Adrenal gland (tissue), 12 donors: ENCODE measurements around the gene RETSAT. TPM values are rescaled to one million over a fixed set of nuclear protein-coding genes. Genes with fewer than 3 reads are reported as not detected.

Experiments
- DNase-seq, 7 donors: peaks; one replicate each; pipeline ENCODE4 v3.0.0-alpha.2; 2019 to 2020
- H3K27ac ChIP-seq, 5 donors: fragments of 200-600 bp; sonication (generic) in 4 of 5; 1 replicate in 3 of 5; 2 replicates in 2 of 5; pipeline versions ENCODE4 v1.5.1 to v1.8.0; 2016 to 2020; ENCODE audit warnings: mild to moderate bottlenecking in 1 of 5
- H3K27me3 ChIP-seq: fragments of 200-600 bp; 2 replicates; pipeline ENCODE4 v1.8.0; 2021
- H3K36me3 ChIP-seq, 2 donors: fragments of 200-600 bp; replicated peaks in 1 of 2; 1 replicate in 1 of 2; 2 replicates in 1 of 2; pipeline versions ENCODE4 v1.5.1 to v1.8.0; 2018 to 2022
- H3K4me1 ChIP-seq, 2 donors: fragments of 200-600 bp; replicated peaks in 1 of 2; 1 replicate in 1 of 2; 2 replicates in 1 of 2; pipeline versions ENCODE4 v1.5.1 to v1.8.0; 2018 to 2021
- H3K4me3 ChIP-seq, 4 donors: fragments of 200-600 bp; sonication (generic) in 3 of 4; one replicate each; pipeline ENCODE4 v1.5.1; 2016 to 2018
- H3K9me3 ChIP-seq, 3 donors: fragments of 200-600 bp; sonication (generic) in 1 of 3; replicated peaks in 1 of 3; 1 replicate in 2 of 3; 2 replicates in 1 of 3; pipeline versions ENCODE4 v1.5.1 to v1.8.0; 2016 to 2021
- POLR2A ChIP-seq, 2 donors: fragments of 450-650 bp; IDR thresholded peaks; one replicate each; pipeline ENCODE4 v1.6.1; 2017; ENCODE audit warnings: antibody characterized with exemption in 2 of 2, mild to moderate bottlenecking in 2 of 2, moderate library complexity in 1 of 2
- WGBS, 4 donors: extraction: QIAGEN DNeasy Blood & Tissue Kit in 2 of 4; methylation state at CpG; one replicate each; pipeline versions ENCODE4 v1.1.5 to v1.1.7; 2013 to 2017; 5-methylcytosine and 5-hydroxymethylcytosine counted together
- intact Hi-C, 2 donors: fragments of 100-400 bp; cut with DNase I; formaldehyde crosslinking; loops; one replicate each; pipeline versions ENCODE4 v1.14.1 to v1.15.0; 2022 to 2023
- polyA plus RNA-seq, 3 donors: library from polyadenylated mRNA; stranded (reverse); fragments of 200-250 nt in 2 of 3; fragments of 350-450 nt in 1 of 3; fragmentation: Illumina TruSeq in 1 of 3; extraction: RNeasy Lipid Tissue Mini Kit (QIAGEN cat#74804) in 1 of 3; gene quantifications; one replicate each; pipeline ENCODE4 v1.2.3, GENCODE V29; 2013 to 2014
- total RNA-seq, 9 donors: library from RNA; depleted of rRNA in 4 of 9; stranded (reverse); fragments of >200 nt in 4 of 9; fragments of 120-200 nt in 1 of 9; fragmentation: NEBNext Ultra II Directional in 1 of 9; extraction: Animal tissue kit (Norgen Biotek cat#: 25700) in 1 of 9; gene quantifications; one replicate each; pipeline versions ENCODE4 v1.1.0 to v1.2.4, GENCODE V29; 2013 to 2023
- TF ChIP-seq, protein P1 (sequence below), 6 experiments: fragments of 450-650 bp in 4 of 6; fragments of 200-600 bp in 2 of 6; sonication (generic) in 1 of 6; IDR thresholded peaks; 1 replicate in 5 of 6; 2 replicates in 1 of 6; pipeline versions ENCODE4 v1.5.1 to v1.8.0; 2016 to 2021; ENCODE audit warnings: antibody characterized with exemption in 6 of 6, mild to moderate bottlenecking in 2 of 6, moderate library complexity in 1 of 6
- donor health status: healthy with polysubstance abuse.
- donor health status: Bipolar disorder and iron deficiency.
- donor health status: DM: yes; HTN: yes; CAD: no.
- donor health status: DM: no; HTN: no; CAD: no.
- donor health status: DM: no; HTN: no; CAD: no.
- donor health status: DM: yes; HTN: yes; CAD: no.

RETSAT gene
- total and polyA plus RNA-seq, 12 donors, result 26.1 to 209 (median 126) TPM

GRCh38 chr2:85397925-85398331 is 43.6 kb upstream of the RETSAT start:
- Histone ChIP-seq H3K36me3 (no peaks in the 10 kb centered on the region), H3K27ac (no peak overlapping the region), H3K4me3 (no peak overlapping the region), H3K27me3 (no peaks in the 10 kb centered on the region), H3K9me3 (no peaks in the 10 kb centered on the region), H3K4me1 (peaks cover 3 to 9% of the 10 kb centered on the region in 2 donors)
- peak in 1 of 7 donors; percentile 38 for DNase-seq
- TF ChIP-seq, protein P1, sequence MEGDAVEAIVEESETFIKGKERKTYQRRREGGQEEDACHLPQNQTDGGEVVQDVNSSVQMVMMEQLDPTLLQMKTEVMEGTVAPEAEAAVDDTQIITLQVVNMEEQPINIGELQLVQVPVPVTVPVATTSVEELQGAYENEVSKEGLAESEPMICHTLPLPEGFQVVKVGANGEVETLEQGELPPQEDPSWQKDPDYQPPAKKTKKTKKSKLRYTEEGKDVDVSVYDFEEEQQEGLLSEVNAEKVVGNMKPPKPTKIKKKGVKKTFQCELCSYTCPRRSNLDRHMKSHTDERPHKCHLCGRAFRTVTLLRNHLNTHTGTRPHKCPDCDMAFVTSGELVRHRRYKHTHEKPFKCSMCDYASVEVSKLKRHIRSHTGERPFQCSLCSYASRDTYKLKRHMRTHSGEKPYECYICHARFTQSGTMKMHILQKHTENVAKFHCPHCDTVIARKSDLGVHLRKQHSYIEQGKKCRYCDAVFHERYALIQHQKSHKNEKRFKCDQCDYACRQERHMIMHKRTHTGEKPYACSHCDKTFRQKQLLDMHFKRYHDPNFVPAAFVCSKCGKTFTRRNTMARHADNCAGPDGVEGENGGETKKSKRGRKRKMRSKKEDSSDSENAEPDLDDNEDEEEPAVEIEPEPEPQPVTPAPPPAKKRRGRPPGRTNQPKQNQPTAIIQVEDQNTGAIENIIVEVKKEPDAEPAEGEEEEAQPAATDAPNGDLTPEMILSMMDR (IDR thresholded peaks at IDR 0.05), result no peak
- no peak for TF ChIP-seq POLR2A (IDR thresholded peaks at IDR 0.05)
- intact Hi-C loops, result no loop called here
- 58 to 93% (median 72%) methylated on average over 3 to 4 of the region's 4 CpGs for WGBS, 4 donors

GRCh38 chr2:85396531-85397470 is 42.5 kb upstream of the RETSAT start:
- WGBS, 4 donors, result 72 to 77% (median 75%) methylated on average over 4 to 5 of the region's 5 CpGs

GRCh38 chr2:85395912-85396475 is 41.7 kb upstream of the RETSAT start:
- H3K36me3 ChIP-seq, result peaks cover 0 to 7% of the 10 kb centered on the region in 2 donors
- no peak for DNase-seq

More at GRCh38 chr2:85396531-85397470, 42.5 kb upstream of the RETSAT start:
- no peak for DNase-seq
- H3K4me1 ChIP-seq, result peaks cover 3 to 9% of the 10 kb centered on the region in 2 donors
- no peak overlapping the region for H3K4me3 ChIP-seq
- H3K36me3 ChIP-seq, result peaks cover 0 to 1% of the 10 kb centered on the region in 2 donors
- peak overlapping the region in 1 of 5 donors; percentile 8 for H3K27ac ChIP-seq
- no peaks in the 10 kb centered on the region for H3K27me3 ChIP-seq
- TF ChIP-seq, protein P1 (IDR thresholded peaks at IDR 0.05), result no peak
- TF ChIP-seq POLR2A (IDR thresholded peaks at IDR 0.05), result no peak
- H3K9me3 ChIP-seq, result no peaks in the 10 kb centered on the region
- intact Hi-C loops, result no loop called here

DNA sequence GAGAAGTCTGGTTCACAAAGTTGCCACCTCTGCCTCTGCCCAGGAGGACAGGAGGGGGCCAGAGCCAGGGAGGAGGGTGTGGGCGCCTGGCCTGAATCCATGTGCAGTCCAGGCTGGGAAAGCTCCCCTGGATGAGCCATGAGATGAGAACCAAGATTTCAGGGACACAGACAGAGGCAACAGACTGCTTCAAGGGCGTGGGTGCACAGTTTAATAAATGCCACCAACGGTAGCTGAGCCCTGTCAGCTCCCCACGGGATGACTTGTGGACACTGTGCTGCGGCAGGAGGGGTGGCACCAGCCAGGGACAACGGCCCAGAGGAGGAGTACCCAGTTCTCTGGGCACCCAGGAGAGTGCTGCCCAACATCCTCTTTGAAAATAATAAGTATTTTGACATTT is 40.6 kb upstream of the RETSAT start:
- peak in 2 of 7 donors; percentile 43 to 45 for DNase-seq
- peaks cover 3 to 9% of the 10 kb centered on the region in 2 donors for H3K4me1 ChIP-seq
- no peak overlapping the region for H3K4me3 ChIP-seq
- H3K9me3 ChIP-seq, result no peaks in the 10 kb centered on the region
- 34 to 49% (median 39%) methylated on average over 5 to 6 of the region's 6 CpGs for WGBS, 4 donors
- H3K27ac ChIP-seq, result no peak overlapping the region
- H3K27me3 ChIP-seq, result no peaks in the 10 kb centered on the region
- intact Hi-C loops, result loop anchor here in 1 of 2 donors (1.0 kb wide), 1 partner anchor 28 kb away; no protein-coding TSS in a partner anchor
- H3K36me3 ChIP-seq, result peaks cover 0 to 17% of the 10 kb centered on the region in 2 donors
- no peak for TF ChIP-seq POLR2A (IDR thresholded peaks at IDR 0.05)
- TF ChIP-seq, protein P1 (IDR thresholded peaks at IDR 0.05), result no peak

More at GRCh38 chr2:85395912-85396475, 41.7 kb upstream of the RETSAT start:
- peaks cover 3 to 9% of the 10 kb centered on the region in 2 donors for H3K4me1 ChIP-seq
- H3K27ac ChIP-seq, result no peak overlapping the region
- intact Hi-C loops, result no loop called here
- no peaks in the 10 kb centered on the region for H3K9me3 ChIP-seq
- TF ChIP-seq, protein P1 (IDR thresholded peaks at IDR 0.05), result no peak
- no peak for TF ChIP-seq POLR2A (IDR thresholded peaks at IDR 0.05)
- H3K27me3 ChIP-seq, result no peaks in the 10 kb centered on the region
- H3K4me3 ChIP-seq, result no peak overlapping the region
- 94 to 96% (median 95%) methylated on average over 14 of the region's 14 CpGs for WGBS, 4 donors
